Smooth muscle cell of the brain vasculature (primary cell): ENCODE data around the gene MAJIN.
A peak's percentile ranks its signal among the peaks of the same experiment; 100 is the strongest.
"Not testable (repeated sequence)": the region's sequence is repeated elsewhere in the genome, so short reads cannot be mapped to it uniquely, and the experiment has no call there.

Source experiments
- DNase-seq: peaks from one replicate; pipeline ENCODE4 v3.0.0-alpha.2; 2012; ENCODE audit warnings: low read depth, low spot score

Gene MAJIN

GRCh38 chr11:64971421-64972233 is at the start of gene MAJIN:
MAJIN (minus strand) TSS chr11:64972108; CDS start chr11:64959405, 12,703 bp downstream.
- DNase-seq, result peak; percentile 62

- no peak for DNase-seq
Observed at GRCh38 chr11:65021509-65021908, 49.6 kb upstream of the MAJIN start.

DNA sequence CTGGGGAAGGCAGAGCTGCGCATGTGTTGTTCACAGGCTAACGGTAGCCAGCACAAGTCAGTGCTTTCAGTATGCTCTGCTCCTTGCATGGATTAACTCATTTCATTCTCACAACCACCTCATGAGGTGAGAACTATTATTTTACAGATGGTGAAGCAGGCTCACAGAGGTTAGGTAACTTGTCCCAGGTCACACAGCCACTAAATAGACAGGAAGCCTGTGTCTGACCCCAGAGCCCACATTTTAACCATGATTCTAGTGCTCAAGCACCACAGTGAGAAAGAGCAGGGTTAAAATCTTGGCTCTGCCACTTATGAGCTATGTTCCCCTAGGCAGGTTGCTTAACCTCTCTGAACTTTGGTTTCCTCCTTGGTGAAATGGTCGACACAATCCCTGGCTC is 49.1 kb upstream of the MAJIN start:
- DNase-seq, result no peak

DNA sequence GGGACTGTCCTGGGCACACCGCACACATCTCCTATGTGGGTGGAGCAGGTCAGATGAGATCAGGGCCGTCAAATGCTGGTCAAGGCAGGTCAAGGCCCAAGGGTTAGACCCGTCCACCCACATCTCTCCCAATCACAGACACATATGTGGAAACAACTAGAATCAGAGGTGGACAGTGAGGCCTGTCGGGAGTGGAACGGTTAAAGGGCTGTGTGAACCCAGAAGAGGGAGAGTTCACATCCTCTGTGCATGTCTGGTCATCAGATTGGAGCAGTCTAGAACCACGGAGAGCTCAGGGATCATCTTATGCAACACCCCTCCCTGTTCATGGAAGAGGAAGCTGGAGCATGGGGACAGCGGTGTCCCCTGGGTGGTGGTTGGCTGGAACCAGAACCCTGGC is 47.9 kb upstream of the MAJIN start:
- DNase-seq, result no peak

GRCh38 chr11:65017937-65018336 is 46.0 kb upstream of the MAJIN start:
- DNase-seq, result no peak

DNA sequence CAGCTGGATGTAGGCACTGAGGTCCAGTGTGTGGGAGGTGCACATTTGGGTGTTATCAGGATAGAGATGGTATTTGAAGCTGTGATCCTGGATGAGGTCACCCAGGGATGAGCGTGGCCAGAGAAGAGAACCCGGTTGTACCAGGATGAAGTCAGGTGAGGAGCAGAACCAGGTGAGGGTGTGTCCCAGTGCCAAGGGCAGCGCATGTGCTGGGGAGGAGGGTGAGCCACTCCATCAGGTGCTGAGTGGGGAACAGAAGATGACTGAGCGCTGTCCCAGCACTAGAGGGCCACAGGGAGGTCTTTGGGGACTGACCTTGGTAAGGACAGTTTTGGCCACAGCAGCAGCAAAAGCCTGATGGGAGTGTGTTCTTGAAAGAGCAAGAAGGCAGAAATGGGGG is 44.8 kb upstream of the MAJIN start:
- no peak for DNase-seq

GRCh38 chr11:65014726-65015227 is 42.9 kb upstream of the MAJIN start:
- DNase-seq, result no peak

GRCh38 chr11:65013888-65014725 is 42.2 kb upstream of the MAJIN start, which contains the start of gene ARL2:
ARL2 (plus strand) TSS chr11:65014160; CDS start chr11:65014208, 48 bp downstream.
- DNase-seq, result peak; percentile 76

GRCh38 chr11:65013130-65013887 is 41.4 kb upstream of the MAJIN start:
- peak; percentile 72 for DNase-seq

DNA sequence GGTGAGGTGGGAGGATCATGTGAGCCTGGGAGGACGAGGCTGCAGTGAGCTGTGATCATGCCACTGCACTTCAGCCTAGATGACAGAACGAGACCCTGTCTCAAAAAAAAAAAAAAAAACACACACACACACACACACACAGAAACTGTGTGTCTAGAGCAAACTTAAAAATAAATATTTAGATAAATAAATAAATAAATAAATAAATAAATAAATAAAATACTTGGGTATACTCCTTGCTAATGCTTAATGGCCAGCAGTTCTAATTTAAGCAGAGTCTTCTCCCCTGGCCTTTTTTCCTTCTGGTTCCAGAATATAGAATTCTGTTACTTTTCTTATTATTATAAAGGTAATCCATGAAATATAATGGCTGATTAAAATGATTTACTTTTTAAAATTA is 37.0 kb upstream of the MAJIN start:
- DNase-seq, result no peak

GRCh38 chr11:65008016-65008415 is 36.1 kb upstream of the MAJIN start:
- DNase-seq, result no peak

DNA sequence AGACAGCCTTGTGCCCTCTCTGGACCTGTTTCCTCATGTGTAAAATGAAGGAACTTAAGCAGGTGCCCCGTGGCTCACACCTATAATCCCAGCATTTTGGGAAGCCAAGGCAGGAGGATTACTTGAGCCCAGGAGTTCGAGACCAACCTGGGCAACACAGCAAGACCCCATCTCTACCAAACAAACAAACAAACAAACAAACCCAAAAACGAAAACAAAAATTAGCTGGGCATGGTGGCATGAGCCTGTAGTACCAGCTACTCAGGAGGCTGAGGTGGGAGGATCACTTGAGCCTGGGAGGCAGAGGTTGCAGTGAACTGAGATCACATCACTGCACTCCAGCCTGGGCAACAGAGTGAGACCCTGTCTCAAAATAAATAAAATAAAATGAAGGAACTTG is 32.1 kb upstream of the MAJIN start:
- DNase-seq, result not testable (repeated sequence)

DNA sequence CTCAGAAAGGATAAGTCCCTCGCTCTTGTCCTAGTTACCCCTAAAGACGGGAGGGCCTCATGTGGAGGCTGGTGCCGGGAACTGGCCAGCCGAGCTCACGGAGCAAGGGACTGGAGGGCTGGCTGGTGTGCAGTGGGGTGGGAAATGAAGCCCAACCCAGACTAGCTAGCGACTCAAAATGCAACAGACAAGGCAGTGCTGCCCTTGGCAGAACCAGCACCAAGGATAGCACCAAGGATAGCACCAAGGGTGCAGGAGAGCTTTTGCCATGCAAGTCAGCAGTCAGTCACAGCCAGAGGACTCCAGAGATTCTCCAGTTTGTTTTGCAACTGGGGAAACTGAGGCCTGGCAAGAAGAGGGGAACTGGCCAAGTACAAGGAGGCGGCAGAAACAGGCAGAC is 31.4 kb upstream of the MAJIN start:
- no peak for DNase-seq

DNA sequence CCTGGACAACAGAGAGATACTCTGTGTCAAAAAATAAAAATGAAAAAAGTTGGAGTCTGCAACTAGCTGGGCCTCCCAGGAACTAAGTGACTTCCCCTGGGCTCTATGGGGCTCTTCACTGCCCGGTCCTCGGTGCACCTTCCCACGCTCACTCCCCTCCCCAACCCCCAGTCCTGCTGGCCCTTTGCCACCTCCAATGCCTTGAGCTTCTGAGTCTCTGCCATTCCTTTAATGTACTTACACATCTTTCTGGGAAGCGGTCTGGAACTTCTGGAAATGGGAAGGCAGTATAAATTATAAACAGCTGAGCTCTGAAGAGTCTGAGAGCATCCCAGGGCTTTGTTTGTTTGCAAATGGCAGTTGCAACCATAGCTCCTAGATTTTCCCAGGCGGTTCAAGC is 30.8 kb upstream of the MAJIN start:
- DNase-seq, result no peak

DNA sequence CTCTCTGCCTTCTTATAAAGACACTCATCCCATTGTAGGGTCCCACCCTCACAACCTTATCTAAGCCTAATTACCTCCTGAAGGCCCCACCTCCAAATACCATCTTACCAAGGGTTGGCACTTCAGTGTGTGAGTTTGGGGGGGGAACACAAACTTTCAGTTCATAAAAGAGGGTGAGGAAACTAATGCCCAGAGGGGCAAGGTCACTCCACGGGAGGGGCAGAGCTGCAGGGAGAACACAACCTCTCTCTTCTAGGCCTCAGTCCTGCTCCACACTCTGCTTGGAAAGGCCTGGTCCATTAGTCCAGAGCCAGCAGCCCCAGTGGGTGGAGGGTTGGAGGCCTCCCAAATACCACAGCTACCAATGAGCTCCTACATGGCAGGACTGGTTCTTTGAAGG is 27.6 kb upstream of the MAJIN start:
- no peak for DNase-seq

GRCh38 chr11:64998690-64999431 is 27.0 kb upstream of the MAJIN start:
- DNase-seq, result no peak

DNA sequence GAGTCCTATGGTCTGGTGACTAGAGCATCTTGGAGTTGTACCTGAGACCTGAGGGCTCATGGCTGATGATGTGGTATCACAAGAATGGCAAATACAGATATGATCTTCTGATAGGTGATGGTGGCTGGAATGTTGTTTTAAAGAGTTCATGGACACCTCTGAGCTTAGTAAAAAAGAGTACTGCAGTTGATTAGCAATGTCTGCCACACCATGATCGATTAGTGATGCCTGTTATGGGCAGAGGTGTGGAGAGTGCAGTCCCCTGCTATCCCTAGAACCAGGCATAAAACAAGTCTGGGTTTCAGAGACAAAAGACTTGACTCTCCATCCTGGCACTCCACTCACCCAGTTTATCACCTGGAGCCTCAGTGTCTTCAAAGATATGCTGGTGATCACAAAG is 26.2 kb upstream of the MAJIN start:
- no peak for DNase-seq

- no peak for DNase-seq
Observed at GRCh38 chr11:64996710-64997380, 24.9 kb upstream of the MAJIN start, which contains the start of gene BATF2. BATF2 (minus strand) TSS chr11:64996971; CDS start chr11:64996914, 57 bp downstream.

GRCh38 chr11:64996327-64996709 is 24.4 kb upstream of the MAJIN start:
- no peak for DNase-seq

DNA sequence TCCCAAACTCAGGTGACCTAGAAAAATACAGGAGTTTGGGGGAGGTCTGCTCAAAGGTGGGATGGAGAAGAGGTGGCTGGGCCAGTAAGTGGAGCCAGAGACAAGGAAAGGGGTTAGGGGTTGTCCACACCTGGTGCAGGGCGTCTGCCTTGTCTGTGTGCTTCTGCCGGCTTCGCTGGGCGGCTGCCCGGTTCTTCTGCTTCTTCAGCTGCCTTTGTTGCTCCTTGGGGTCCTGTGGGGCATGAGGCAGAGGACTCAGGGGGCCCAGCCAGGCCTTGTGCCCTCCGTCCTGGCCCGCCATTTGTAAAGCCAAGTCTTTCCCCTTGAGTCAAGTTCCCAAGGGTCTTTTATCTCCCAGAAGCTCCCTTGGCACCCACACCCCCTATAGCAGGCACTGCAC is 22.4 kb upstream of the MAJIN start:
- no peak for DNase-seq
